ENCODE data around the gene PCDHGC5. TPM values are rescaled to one million over a fixed set of nuclear protein-coding genes. Genes with fewer than 3 reads are reported as not detected.
A peak's percentile ranks its signal among the peaks of the same experiment; 100 is the strongest.

Gene PCDHGC5
- total and polyA plus RNA-seq, 11 donors = 0.72 to 5.4 (median 3.0) TPM

DNA sequence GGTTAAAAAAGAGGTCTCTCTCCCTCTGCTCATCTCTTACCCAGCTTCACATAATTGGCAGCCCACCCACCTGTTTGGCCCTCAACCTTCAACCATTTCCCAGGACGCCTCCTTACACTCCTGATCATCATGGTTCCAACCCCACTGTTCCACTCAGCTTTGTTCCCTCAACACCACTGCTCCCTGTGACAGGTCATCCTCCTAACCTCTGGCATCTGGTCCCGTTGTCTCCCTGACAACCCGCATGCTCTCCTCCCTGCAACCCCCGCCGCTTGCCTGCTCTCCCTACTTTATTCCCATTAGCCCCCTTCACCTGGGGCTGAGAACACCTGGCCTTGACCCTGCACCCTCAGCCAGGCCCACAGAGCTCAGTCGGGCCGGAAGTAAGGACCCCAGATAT lies 12.9 kb downstream of the PCDHGC5 start:
- ATAC-seq (no peak), DNase-seq (no peak)
- intact Hi-C loops (cut with DNase I) = no loop called here
- H3K27ac ChIP-seq = no peak overlapping the region
- no peaks in the 10 kb centered on the region for H3K9me3 ChIP-seq
- no peak for TF ChIP-seq CTCF (IDR thresholded peaks at IDR 0.05)
- TF ChIP-seq POLR2A (IDR thresholded peaks at IDR 0.05) = no peak
- H3K27me3 ChIP-seq = no peaks in the 10 kb centered on the region
- no peak overlapping the region for H3K4me3 ChIP-seq
- H3K36me3 ChIP-seq = peaks cover 0 to 71% (median 23%) of the 10 kb centered on the region in 9 donors
- H3K4me1 ChIP-seq = peaks cover 0 to 10% (median 4%) of the 10 kb centered on the region in 12 donors
- 85 to 91% (median 89%) methylated on average over 7 of the region's 7 CpGs for WGBS, 4 donors

DNA sequence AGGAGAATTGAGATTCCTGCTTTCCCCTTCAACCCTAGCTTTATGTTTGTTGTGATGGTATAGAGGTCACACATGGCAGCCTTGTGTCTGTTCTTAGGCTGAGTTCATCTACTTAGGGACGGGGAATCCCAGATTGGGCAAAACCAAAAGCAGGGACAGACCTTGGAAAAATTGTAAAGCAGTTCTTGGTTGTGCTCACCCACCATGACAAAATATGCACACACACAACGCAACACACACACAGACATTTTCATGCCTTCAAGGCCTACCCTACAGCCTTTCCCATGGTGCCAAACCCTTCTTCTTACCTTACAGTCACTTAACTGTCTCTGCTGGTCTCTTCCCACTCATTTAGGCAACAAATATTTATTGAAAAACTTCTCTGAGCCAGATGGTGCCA lies 14.8 kb downstream of the PCDHGC5 start:
- H3K27ac ChIP-seq = no peak overlapping the region
- TF ChIP-seq CTCF (IDR thresholded peaks at IDR 0.05) (no peak), POLR2A (IDR thresholded peaks at IDR 0.05) (no peak)
- intact Hi-C loops (cut with DNase I) = no loop called here
- ATAC-seq = no peak
- H3K4me1 ChIP-seq = peaks cover 4 to 29% (median 23%) of the 10 kb centered on the region in 12 donors
- DNase-seq = no peak
- WGBS, 4 donors = 97 to 100% (median 98%) methylated on average over 2 of the region's 2 CpGs
- H3K4me3 ChIP-seq = no peak overlapping the region
- peaks cover 0 to 67% (median 19%) of the 10 kb centered on the region in 9 donors for H3K36me3 ChIP-seq
- H3K9me3 ChIP-seq = no peaks in the 10 kb centered on the region
- H3K27me3 ChIP-seq = no peaks in the 10 kb centered on the region

- H3K36me3 ChIP-seq = peaks cover 0 to 67% (median 19%) of the 10 kb centered on the region in 9 donors
- DNase-seq (no peak), ATAC-seq (no peak)
- H3K27me3 ChIP-seq = no peaks in the 10 kb centered on the region
- no peak overlapping the region for H3K27ac ChIP-seq
- no peaks in the 10 kb centered on the region for H3K9me3 ChIP-seq
- TF ChIP-seq CTCF (IDR thresholded peaks at IDR 0.05) (no peak), POLR2A (IDR thresholded peaks at IDR 0.05) (no peak)
- intact Hi-C loops (cut with DNase I) = no loop called here
- H3K4me3 ChIP-seq = no peak overlapping the region
- 91 to 96% (median 95%) methylated on average over 4 of the region's 4 CpGs for WGBS, 4 donors
- H3K4me1 ChIP-seq = peaks cover 4 to 34% (median 27%) of the 10 kb centered on the region in 12 donors
Observed at GRCh38 chr5:141504216-141504615, 15.3 kb downstream of the PCDHGC5 start.

DNA sequence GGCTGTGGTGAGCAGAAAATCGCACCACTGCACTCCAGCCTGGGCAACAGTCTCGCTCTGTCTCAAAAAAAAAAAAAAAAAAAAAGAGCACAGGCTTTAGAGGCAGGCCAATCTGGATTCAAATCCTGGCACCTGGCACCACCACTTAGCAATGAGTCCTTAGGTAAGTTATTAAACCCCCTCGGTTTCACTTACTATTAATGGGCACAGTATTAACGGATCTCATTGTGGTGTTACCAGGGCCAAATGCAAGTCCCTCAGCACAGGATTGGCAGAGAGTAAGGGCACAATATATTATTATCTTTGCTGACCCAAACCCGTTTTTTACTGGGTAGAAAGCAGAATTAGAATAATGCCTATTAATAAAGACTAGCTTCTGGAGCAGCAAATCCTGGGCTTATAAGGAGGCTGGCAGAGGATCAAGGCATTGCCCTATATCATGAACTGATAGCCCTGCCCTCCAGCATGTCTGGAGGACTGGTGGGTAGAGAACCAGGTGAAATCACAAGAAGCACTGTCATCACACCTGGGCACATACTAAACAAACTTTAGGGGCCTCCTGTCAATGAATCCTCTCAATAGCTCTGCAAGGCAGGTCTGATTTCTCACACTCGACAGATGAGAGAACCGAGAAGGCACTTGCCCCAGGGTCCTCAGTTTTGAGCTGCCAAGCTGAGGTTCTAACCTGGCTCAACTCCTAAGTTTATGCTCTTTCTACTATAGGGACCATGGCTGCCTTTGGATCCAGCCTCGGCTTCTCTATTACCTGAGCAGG lies 17.7 kb downstream of the PCDHGC5 start:
- Histone ChIP-seq H3K36me3 (peaks cover 0 to 74% (median 30%) of the 10 kb centered on the region in 9 donors), H3K4me1 (peaks cover 4 to 43% (median 34%) of the 10 kb centered on the region in 12 donors), H3K9me3 (no peaks in the 10 kb centered on the region), H3K27me3 (no peaks in the 10 kb centered on the region), H3K27ac (peak overlapping the region in 11 of 12 donors; percentile 65 to 92 (median 84)), H3K4me3 (no peak overlapping the region)
- WGBS, 4 donors = 81 to 87% (median 85%) methylated on average over 8 of the region's 8 CpGs
- no peak for ATAC-seq
- DNase-seq = no peak
- TF ChIP-seq POLR2A (IDR thresholded peaks at IDR 0.05) (no peak), CTCF (IDR thresholded peaks at IDR 0.05) (no peak)
- intact Hi-C loops (cut with DNase I) = no loop called here
